Endometrial microvascular endothelial cells (primary cell): ENCODE results near the gene RAB40C. TPM values are rescaled to one million over a fixed set of nuclear protein-coding genes. Genes with fewer than 3 reads are reported as not detected.

Source experiments
- in situ Hi-C: cut with HindIII; loops from 2 replicates; pipeline ENCODE4 v1.10.0; 2017; ENCODE audit warnings: low sequenced_read_pairs, low pct_unique_long_range_greater_than_20kb; ENCODE audit errors: inconsistent ontology term
- total RNA-seq: library from RNA; depleted of rRNA; stranded (reverse); fragments of >200 nt; gene quantifications from one replicate; pipeline ENCODE4 v1.2.3, GENCODE V29; 2015; ENCODE audit errors: inconsistent ontology term

RAB40C gene
- total RNA-seq, 1 donor from 2014 or later = 9.9 TPM

DNA sequence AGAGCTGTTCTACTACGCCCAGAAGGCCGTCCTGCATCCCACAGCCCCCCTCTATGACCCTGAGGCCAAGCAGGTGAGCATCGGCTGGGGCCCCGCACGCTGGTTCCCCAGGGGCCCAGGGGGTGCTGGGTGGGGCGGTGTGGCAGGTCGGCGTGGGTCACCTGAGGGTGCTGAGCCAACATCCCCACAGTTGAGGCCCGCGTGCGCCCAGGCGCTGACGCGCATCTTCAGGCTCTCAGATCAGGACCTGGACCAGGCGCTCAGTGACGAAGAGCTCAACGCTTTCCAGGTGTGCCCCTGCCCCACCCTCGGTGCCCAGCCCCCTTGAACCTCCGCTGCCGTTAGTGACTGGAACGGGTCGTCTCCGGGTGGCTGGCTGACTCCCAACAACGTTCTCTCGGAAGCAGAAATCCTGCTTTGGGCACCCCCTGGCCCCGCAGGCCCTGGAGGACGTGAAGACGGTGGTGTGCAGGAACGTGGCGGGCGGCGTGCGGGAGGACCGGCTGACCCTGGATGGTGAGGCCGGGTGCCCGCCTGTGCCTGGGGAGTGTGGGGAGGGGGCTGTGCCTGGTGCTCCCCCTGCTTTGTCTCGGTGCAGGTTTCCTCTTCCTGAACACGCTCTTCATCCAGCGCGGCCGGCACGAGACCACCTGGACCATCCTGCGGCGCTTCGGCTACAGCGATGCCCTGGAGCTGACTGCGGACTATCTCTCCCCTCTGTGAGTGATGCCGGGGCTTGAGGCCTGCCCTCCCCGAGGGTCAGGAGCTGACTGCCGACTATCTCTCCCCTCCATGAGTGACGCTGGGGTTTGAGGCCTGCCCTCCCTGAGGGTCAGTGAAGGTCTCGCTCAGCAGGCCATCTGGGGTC lies 80.9 kb downstream of the RAB40C start:
- in situ Hi-C loops = no loop called here

DNA sequence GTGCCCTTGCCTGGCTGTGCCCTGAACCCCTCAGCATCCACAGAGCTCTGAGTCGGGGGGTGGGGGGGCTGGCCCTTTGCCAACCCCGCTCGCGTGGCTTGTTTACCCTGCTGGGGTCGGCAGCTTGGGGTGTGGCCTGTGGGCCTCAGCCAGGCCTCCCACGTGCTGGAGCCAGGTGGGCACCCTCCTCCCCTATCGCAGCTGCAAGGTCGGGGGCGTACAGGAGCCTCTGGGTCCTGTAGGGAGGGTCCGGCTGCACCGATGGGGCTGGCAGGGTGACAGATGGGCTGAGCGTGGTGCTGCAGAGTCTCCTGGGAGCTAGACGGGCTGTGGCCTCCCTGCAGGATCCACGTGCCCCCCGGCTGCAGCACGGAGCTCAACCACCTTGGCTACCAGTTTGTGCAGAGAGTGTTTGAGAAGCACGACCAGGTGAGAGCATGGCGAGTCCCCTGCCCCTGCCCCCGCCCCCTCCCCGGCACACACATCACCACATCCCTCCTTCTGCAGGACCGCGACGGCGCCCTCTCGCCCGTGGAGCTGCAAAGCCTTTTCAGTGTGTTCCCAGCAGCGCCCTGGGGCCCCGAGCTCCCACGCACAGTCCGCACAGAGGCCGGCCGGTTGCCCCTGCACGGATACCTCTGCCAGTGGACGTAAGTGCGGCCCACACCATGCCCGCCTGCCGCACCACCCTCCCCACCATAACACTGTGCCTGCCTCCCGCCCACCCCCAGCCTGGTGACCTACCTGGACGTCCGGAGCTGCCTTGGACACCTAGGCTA lies 81.7 kb downstream of the RAB40C start:
- in situ Hi-C loops = no loop called here

DNA sequence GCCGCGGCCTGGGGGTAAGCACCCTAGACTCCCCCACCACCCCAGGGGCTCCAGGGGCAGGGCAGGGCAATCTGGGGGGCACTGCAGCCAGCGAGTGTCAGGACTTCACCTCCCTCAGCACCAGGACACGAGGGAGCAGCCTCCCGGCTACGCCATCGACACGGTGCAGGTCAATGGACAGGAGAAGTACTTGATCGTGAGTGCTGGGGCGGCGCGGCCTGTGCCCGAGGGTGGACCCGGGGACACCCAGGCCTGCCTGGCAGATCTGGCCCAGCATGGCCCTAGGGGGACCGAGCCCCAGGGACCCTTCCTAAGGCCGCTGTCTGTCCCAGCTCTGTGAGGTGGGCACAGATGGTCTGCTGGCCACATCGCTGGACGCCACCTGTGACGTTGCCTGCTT lies 82.5 kb downstream of the RAB40C start:
- in situ Hi-C loops = no loop called here

DNA sequence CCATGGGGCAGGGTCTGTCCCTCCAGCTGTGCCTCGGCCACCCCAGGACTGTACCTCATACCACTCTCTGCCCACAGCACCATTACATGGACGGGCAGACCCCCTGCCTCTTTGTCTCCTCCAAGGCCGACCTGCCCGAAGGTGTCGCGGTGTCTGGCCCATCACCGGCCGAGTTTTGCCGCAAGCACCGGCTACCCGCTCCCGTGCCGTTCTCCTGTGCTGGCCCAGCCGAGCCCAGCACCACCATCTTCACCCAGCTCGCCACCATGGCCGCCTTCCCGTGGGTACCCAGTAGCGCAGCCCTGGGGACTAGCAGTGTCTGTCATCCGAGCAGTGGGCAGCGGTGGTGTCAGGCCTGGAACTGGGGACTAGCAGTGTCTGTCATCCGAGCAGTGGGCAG lies 83.0 kb downstream of the RAB40C start:
- in situ Hi-C loops = no loop called here

DNA sequence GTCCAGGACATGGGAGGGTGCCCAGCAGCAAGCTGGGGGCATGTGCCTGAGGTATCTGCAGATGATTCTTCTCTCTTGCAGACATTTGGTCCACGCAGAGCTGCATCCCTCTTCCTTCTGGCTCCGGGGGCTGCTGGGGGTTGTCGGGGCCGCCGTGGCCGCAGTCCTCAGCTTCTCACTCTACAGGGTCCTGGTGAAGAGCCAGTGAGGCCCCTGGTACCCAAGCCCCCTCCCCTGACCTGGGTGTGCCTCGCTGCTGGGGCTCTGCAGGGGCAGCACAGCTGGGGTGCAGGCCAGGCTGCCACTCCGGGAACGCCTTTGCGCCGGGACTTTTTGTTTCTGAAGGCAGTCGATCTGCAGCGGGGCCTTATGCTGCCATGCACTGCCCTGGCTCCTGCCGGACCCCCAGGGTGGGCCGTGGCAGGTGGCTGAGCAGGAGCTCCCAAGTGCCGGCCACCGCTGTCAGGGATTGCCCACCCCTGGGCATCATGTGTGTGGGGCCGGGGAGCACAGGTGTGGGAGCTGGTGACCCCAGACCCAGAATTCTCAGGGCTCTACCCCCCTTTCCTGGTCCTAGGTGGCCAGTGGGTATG lies 83.6 kb downstream of the RAB40C start:
- in situ Hi-C loops = no loop called here

DNA sequence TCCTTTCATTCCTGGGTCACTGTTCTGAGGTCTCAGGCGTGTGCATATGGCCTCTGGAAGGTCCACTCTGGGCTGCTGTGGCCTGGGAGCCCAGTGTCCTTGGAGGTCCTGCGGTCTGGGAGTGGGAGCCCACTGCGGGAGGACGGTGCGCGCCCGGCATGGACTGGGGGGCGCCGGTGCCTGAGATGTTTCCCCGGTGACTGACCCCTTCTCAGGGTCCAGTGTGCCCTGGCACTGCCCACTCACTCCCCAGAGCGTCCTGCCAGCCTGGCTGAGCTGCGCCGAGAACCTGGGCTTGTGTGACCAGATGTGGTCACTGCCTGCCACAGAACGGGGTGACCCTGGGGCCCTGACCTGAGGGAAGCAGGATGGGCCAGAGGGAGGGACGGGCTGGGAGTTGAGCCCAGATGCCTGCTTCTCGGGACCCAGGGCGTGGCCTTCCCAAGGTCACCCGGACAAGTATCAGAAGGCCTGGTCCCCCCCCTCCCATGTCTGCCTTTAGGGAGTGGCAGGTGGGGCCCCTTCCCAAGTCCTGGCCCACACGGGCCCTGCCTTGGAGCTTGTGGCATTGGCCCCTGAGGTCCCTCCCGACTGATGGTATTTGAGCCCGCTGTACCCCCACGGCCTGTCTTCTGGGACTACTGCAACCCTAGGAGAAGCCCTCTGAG lies 84.5 kb downstream of the RAB40C start:
- in situ Hi-C loops = no loop called here

DNA sequence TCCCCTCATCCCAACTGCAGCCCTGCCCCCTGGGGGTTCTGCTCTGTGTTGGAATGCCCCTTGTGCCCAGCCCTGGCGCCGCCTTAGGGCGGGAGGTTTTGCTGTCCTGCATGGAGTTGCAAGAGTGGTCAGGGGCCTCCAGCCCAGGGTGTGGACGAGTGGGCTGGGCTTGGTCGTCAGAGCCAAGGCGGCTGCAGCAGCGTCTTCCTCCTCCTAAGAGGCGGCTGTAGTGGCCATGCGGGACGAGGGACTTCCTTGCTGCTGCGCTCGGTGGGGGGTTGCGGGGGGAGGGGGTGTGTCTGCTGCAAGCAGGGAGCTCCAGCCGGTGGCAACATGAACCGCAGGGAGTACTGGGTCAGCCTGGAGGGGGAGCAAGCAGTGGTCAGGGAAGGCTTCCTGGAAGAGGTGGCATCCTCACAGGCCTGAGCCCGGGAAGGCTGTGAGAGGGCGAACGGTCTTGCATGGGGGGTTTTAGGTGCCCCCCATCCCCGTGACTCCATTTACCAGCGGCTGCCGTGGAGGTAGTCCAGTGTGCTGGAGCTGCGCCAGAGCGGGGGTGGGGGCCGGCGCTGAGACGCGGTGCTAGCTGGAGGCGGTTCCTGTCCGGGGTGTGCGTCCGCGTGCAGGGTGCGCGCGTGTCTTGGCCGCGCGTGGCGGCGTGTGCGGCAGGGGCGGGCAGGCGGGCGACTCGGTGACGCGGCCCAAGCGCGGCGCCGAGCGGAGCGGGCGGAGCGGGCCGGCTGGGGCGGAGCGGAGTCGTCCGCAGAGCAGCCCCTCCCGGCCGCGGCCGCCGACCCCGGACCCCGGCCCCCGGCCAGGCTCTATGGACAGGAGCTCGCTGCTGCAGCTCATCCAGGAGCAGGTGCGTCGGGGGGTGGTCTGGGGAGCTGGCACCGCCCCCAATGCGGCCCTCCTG lies 85.4 kb downstream of the RAB40C start, which contains the start of gene RHBDL1:
TSS of gene RHBDL1 (plus strand) at position 704 of the 916 bp plus-strand sequence. CDS start at position 824, 120 bp downstream.
- in situ Hi-C loops = no loop called here

DNA sequence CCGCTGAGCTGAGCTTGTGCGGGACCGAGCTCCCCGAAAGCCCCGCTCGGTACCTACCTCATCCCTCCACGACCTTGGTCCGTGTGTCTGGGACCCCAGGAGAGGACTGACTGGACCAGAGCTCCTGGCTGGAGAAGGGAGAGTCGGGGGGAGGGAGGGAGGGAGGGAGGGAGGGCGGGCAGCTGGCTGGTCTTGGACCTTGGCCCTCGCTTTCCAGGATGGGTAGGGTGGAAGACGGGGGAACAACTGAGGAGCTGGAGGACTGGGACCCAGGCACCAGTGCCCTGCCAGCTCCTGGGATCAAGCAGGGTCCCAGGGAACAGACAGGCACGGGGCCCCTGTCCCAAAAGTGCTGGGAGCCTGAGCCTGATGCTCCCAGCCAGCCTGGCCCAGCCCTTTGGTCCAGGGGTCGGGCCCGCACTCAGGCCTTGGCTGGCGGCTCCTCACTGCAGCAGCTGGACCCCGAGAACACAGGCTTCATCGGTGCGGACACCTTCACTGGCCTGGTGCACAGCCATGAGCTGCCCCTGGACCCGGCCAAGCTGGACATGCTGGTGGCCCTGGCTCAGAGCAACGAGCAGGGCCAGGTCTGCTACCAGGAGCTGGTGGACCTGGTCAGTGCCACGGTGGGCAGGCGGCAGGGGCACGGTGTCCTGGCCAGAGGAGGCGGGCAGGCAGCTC lies 86.2 kb downstream of the RAB40C start:
- in situ Hi-C loops = no loop called here

DNA sequence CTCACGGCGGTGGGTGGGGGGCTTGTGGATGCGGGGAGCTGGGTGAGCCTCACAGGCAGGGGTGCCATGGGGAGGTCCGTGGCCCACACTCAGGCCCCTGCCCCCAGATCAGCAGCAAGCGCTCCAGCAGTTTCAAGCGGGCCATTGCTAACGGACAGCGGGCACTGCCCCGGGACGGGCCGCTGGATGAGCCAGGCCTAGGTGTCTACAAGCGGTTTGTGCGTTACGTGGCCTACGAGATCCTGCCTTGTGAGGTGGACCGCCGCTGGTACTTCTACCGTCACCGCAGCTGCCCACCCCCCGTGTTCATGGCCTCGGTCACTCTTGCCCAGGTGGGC lies 86.7 kb downstream of the RAB40C start:
- in situ Hi-C loops = no loop called here

DNA sequence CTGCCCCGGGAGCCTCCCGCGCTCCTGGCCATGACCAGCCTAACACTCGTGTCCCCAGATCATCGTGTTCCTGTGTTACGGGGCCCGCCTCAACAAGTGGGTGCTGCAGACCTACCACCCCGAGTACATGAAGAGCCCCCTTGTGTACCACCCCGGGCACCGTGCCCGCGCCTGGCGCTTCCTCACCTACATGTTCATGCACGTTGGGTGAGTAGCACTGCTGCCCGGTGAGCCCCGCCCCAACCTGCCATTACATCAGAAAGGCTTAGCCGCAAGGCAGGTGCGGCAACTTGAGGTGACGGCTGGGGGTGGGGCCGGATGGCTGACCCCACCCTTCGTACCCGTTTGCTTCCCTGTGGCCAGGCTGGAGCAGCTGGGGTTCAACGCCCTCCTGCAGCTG lies 87.0 kb downstream of the RAB40C start:
- in situ Hi-C loops = no loop called here

DNA sequence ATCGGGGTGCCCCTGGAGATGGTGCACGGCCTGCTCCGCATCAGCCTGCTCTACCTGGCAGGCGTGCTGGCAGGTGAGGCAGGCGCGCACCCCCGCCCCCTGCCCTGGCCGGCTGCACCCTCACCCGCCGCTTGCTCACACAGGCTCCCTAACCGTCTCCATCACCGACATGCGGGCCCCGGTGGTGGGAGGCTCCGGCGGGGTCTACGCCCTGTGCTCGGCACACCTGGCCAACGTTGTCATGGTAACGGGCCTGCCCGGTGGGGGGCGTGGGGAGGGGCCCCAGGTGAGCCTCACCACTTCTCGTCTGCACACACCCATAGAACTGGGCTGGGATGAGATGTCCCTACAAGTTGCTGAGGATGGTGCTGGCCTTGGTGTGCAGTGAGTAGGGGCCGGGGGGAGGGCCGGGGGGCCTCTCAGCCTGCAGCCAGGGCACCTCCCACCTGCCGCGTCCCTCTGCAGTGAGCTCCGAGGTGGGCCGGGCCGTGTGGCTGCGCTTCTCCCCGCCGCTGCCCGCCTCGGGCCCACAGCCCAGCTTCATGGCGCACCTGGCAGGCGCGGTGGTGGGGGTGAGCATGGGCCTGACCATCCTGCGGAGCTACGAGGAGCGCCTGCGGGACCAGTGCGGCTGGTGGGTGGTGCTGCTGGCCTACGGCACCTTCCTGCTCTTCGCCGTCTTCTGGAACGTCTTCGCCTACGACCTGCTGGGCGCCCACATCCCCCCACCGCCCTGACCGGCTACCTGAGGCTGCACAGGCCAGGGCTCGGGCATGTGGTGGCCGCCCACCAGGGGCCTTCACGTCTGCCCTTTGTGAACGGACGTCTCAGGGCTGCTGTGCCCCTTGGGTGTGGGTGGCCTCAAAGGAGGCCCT lies 87.7 kb downstream of the RAB40C start:
- in situ Hi-C loops = no loop called here

DNA sequence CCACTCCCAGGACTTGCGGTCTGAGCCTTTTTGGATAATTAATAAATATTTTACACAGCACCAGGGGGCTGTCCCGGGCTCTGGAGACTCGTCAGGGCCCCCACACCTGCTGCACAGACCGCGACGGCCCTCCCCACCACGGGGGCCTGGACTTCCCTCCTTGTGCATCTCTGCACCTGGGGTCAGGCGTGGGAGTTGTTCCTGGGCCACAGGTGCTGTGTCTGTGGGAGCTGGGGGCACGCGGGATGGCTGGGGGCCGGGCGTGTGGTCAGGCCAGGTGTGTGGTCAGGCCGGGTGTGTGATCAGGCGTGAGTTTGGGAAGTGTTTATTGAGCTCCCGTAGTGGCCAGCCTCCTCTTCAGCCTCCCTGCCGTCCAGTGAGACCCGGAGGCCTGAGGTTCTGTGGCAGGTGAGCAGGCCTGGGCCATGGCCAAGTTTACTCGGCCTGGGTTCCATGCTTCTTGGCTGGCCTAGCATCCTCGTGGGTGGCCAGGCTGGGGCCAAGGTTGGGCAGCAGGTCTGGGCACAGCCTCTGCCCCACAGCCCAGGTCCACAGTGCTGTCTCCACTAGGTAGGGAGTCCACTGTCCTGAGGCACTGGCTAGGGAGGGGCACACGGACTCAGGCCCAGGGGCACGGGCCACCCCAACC lies 88.5 kb downstream of the RAB40C start:
- in situ Hi-C loops = no loop called here

Other genes with a start within 250 kb of the RAB40C start
- gene AXIN1, start 237.3 kb upstream of the RAB40C start, total RNA-seq = 16.4 TPM
- 153 TPM for gene MRPL28, start 219.5 kb upstream of the RAB40C start, total RNA-seq
- 64.2 TPM for gene PGAP6, start 208.1 kb upstream of the RAB40C start, total RNA-seq
- 92.3 TPM for gene NME4, start 192.9 kb upstream of the RAB40C start, total RNA-seq
- gene DECR2, start 188.2 kb upstream of the RAB40C start, total RNA-seq = 17.3 TPM
- gene RAB11FIP3, start 164.4 kb upstream of the RAB40C start, total RNA-seq = 41.7 TPM
- 60.2 TPM for gene CAPN15, start 62.4 kb upstream of the RAB40C start, total RNA-seq
- not detected for gene PRR35, start 29.7 kb upstream of the RAB40C start, total RNA-seq
- not detected for gene NHLRC4, start 23.1 kb upstream of the RAB40C start, total RNA-seq
- gene PIGQ, start 20.1 kb upstream of the RAB40C start, total RNA-seq = 29.1 TPM
- gene WFIKKN1, start 40.9 kb downstream of the RAB40C start, total RNA-seq = not detected
- 119 TPM for gene METTL26, start 46.2 kb downstream of the RAB40C start, total RNA-seq
- 23.4 TPM for gene MCRIP2, start 51.8 kb downstream of the RAB40C start, total RNA-seq
- gene WDR90, start 59.3 kb downstream of the RAB40C start, total RNA-seq = 39.7 TPM
- 41.3 TPM for gene RHOT2, start 78.1 kb downstream of the RAB40C start, total RNA-seq
- gene RHBDL1, start 85.6 kb downstream of the RAB40C start, total RNA-seq = 2.1 TPM
- 229 TPM for gene STUB1, start 90.3 kb downstream of the RAB40C start, total RNA-seq
- 68.2 TPM for gene JMJD8, start 94.3 kb downstream of the RAB40C start, total RNA-seq
- 6.3 TPM for gene WDR24, start 100.3 kb downstream of the RAB40C start, total RNA-seq
- gene FBXL16, start 115.7 kb downstream of the RAB40C start, total RNA-seq = not detected
- gene METRN, start 125.1 kb downstream of the RAB40C start, total RNA-seq = 17.2 TPM
- gene ANTKMT, start 131.1 kb downstream of the RAB40C start, total RNA-seq = 14.0 TPM
- gene CCDC78, start 136.4 kb downstream of the RAB40C start, total RNA-seq = not detected
- gene HAGHL, start 137.0 kb downstream of the RAB40C start, total RNA-seq = not detected
- gene CIAO3, start 150.9 kb downstream of the RAB40C start, total RNA-seq = 34.5 TPM
- not detected for gene MSLN, start 170.7 kb downstream of the RAB40C start, total RNA-seq
- gene RPUSD1, start 198.3 kb downstream of the RAB40C start, total RNA-seq = 77.6 TPM
- gene CHTF18, start 198.6 kb downstream of the RAB40C start, total RNA-seq = 33.9 TPM
- not detected for gene GNG13, start 210.7 kb downstream of the RAB40C start, total RNA-seq